Choroid plexus epithelial cell (primary cell): ENCODE data around the gene CXorf38.
A peak's percentile ranks its signal among the peaks of the same experiment; 100 is the strongest.

Experiments used
- DNase-seq: peaks from one replicate; pipeline ENCODE4 v3.0.0-alpha.2; 2010; ENCODE audit warnings: low read depth
- H3K4me3 ChIP-seq: 2 replicates; pipeline ENCODE4 v1.5.1; 2011; ENCODE audit warnings: low read depth, mild to moderate bottlenecking, control low read depth, low read length, moderate library complexity
- CTCF ChIP-seq: conservative IDR thresholded peaks from 2 replicates; pipeline ENCODE4 v1.5.1; 2011; ENCODE audit warnings: low read depth, mild to moderate bottlenecking, control low read depth, inconsistent platforms, low read length, moderate library complexity

Gene CXorf38

GRCh38 chrX:40653535-40653934 lies 6.2 kb upstream of the CXorf38 start:
- no peak overlapping the region for H3K4me3 ChIP-seq
- TF ChIP-seq CTCF = no peak
- no peak for DNase-seq

- DNase-seq = no peak
- no peak for TF ChIP-seq CTCF
- no peak overlapping the region for H3K4me3 ChIP-seq
Observed at GRCh38 chrX:40652664-40653063, 5.3 kb upstream of the CXorf38 start.

GRCh38 chrX:40651620-40652223 lies 4.4 kb upstream of the CXorf38 start:
- H3K4me3 ChIP-seq = no peak overlapping the region
- peak; percentile 77 for DNase-seq
- TF ChIP-seq CTCF = peak; percentile 57

- peak; percentile 39 for DNase-seq
- no peak for TF ChIP-seq CTCF
- peak overlapping the region; percentile 71 for H3K4me3 ChIP-seq
Observed at GRCh38 chrX:40646489-40647306, 663 bp downstream of the CXorf38 start.

GRCh38 chrX:40644821-40645358 lies 2.5 kb downstream of the CXorf38 start:
- peak overlapping the region; percentile 48 for H3K4me3 ChIP-seq
- DNase-seq = peak; percentile 78
- TF ChIP-seq CTCF = no peak

- TF ChIP-seq CTCF = no peak
- H3K4me3 ChIP-seq = peak overlapping the region; percentile 48
- peak; percentile 66 for DNase-seq
Observed at GRCh38 chrX:40644176-40644575, 3.2 kb downstream of the CXorf38 start.
